IMR-90 (cell line): Measurements from ENCODE around the gene PM20D1. TPM values are rescaled to one million over a fixed set of nuclear protein-coding genes. Genes with fewer than 3 reads are reported as not detected.

Experiments used
- ATAC-seq: fragments of 200-7000 bp; cut with Tn5 transposase; 2 replicates; pipeline ENCODE4 v1.9.1; 2020; ENCODE audit warnings: low read depth, mild to moderate bottlenecking, moderate library complexity
- BruUV-seq: library from RNA; stranded (reverse); fragments of 400-500 nt; replicated peaks from 2 replicates; lab custom pipeline; 2021; lab: Mats Ljungman, UMichigan
- CTCF ChIA-PET: fragments of 300-600 bp; formaldehyde crosslinking; extraction: SDS; loops from one replicate; lab custom pipeline; 2021; ENCODE audit warnings: antibody characterized with exemption; lab: Yijun Ruan, JAX
- POLR2A ChIA-PET: fragments of 300-600 bp; sonication (Branson Sonifier 250); formaldehyde crosslinking; loops from one replicate; lab custom pipeline; 2022; ENCODE audit warnings: antibody characterized with exemption; ENCODE audit not compliant: unreplicated experiment; lab: Charles Lee
- DNase-seq: peaks from one replicate; pipeline ENCODE4 v3.0.0; 2013
- H2AFZ ChIP-seq: replicated peaks from 2 replicates; pipeline ENCODE3; 2013; ENCODE audit warnings: low read length, mild to moderate bottlenecking; ENCODE audit not compliant: poor library complexity
- H2AK5ac ChIP-seq: 2 replicates; pipeline ENCODE4 v1.6.1; 2013; ENCODE audit warnings: low read depth, low read length, inconsistent platforms
- H2AK9ac ChIP-seq: replicated peaks from 2 replicates; pipeline ENCODE3; 2013; ENCODE audit warnings: mild to moderate bottlenecking, low read depth, low read length, moderate library complexity; ENCODE audit not compliant: poor library complexity
- H2BK120ac ChIP-seq: 2 replicates; pipeline ENCODE4 v1.6.1; 2013; ENCODE audit warnings: low read depth, low read length, inconsistent platforms
- H2BK15ac ChIP-seq: 3 replicates; pipeline ENCODE4 v1.6.1; 2013; ENCODE audit warnings: low read depth, low read length, inconsistent platforms
- H2BK20ac ChIP-seq: 2 replicates; pipeline ENCODE4 v1.6.1; 2013; ENCODE audit warnings: low read depth, mild to moderate bottlenecking, inconsistent platforms, low read length, moderate library complexity
- H2BK5ac ChIP-seq: 2 replicates; pipeline ENCODE4 v1.6.1; 2013; ENCODE audit warnings: mild to moderate bottlenecking, low read depth, low read length, inconsistent platforms; ENCODE audit not compliant: poor library complexity, severe bottlenecking
- H3K14ac ChIP-seq: replicated peaks from 2 replicates; pipeline ENCODE4 v1.6.1; 2013; ENCODE audit warnings: low read depth, low read length, inconsistent platforms
- H3K18ac ChIP-seq: 2 replicates; pipeline ENCODE4 v1.6.1; 2013; ENCODE audit warnings: low read depth, low read length, control low read depth
- H3K23ac ChIP-seq: 2 replicates; pipeline ENCODE4 v1.6.1; 2013; ENCODE audit warnings: low read depth, low read length, inconsistent platforms
- H3K27ac ChIP-seq: 2 replicates; pipeline ENCODE4 v1.5.1; 2013; ENCODE audit warnings: mild to moderate bottlenecking, control low read depth, low read length; ENCODE audit not compliant: insufficient read depth
- H3K27me3 ChIP-seq: 2 replicates; pipeline ENCODE4 v1.6.1; 2013; ENCODE audit warnings: low read length; ENCODE audit not compliant: control insufficient read depth, insufficient read depth
- H3K36me3 ChIP-seq: 2 replicates; pipeline ENCODE4 v1.6.1; 2013; ENCODE audit warnings: low read length, mixed read lengths; ENCODE audit not compliant: control insufficient read depth, insufficient read depth
- H3K4ac ChIP-seq: 2 replicates; pipeline ENCODE4 v1.6.1; 2013; ENCODE audit warnings: low read depth, low read length, inconsistent platforms
- H3K4me1 ChIP-seq: 2 replicates; pipeline ENCODE4 v1.6.1; 2013; ENCODE audit warnings: low read length, mixed read lengths; ENCODE audit not compliant: control insufficient read depth, insufficient read depth
- H3K4me2 ChIP-seq: 2 replicates; pipeline ENCODE4 v1.6.1; 2013; ENCODE audit warnings: low read depth, mild to moderate bottlenecking, control low read depth, low read length, moderate library complexity
- H3K4me3 ChIP-seq: 2 replicates; pipeline ENCODE4 v1.5.1; 2013; ENCODE audit warnings: low read depth, mild to moderate bottlenecking, control low read depth, low read length, moderate library complexity; ENCODE audit not compliant: insufficient read depth
- H3K56ac ChIP-seq: 2 replicates; pipeline ENCODE4 v1.6.1; 2013; ENCODE audit warnings: low read length, inconsistent platforms; ENCODE audit not compliant: insufficient read depth; ENCODE audit errors: extremely low read depth
- H3K79me1 ChIP-seq, 2 experiments: 2 replicates each; pipeline ENCODE4 v1.6.1; 2013; ENCODE audit warnings: low read length in 2 of 2, inconsistent platforms in 1 of 2, low read depth in 1 of 2
- H3K9ac ChIP-seq: 2 replicates; pipeline ENCODE4 v1.6.1; 2013; ENCODE audit warnings: low read depth, low read length, control low read depth
- H3K9me1 ChIP-seq: 2 replicates; pipeline ENCODE4 v1.6.1; 2013; ENCODE audit warnings: low read length, inconsistent platforms; ENCODE audit not compliant: insufficient read depth
- H3K9me3 ChIP-seq: 2 replicates; pipeline ENCODE4 v1.6.1; 2013; ENCODE audit warnings: low read length; ENCODE audit not compliant: control insufficient read depth, insufficient read depth
- H4K20me1 ChIP-seq: 2 replicates; pipeline ENCODE4 v1.6.1; 2013; ENCODE audit warnings: low read length, inconsistent platforms; ENCODE audit not compliant: insufficient read depth
- H4K5ac ChIP-seq: 2 replicates; pipeline ENCODE4 v1.6.1; 2013; ENCODE audit warnings: mild to moderate bottlenecking, low read depth, low read length, control low read depth
- H4K8ac ChIP-seq, 2 experiments: 2 replicates each; pipeline ENCODE4 v1.6.1; 2013; ENCODE audit warnings: low read depth in 2 of 2, low read length in 2 of 2, control low read depth in 1 of 2, inconsistent platforms in 1 of 2
- H4K91ac ChIP-seq: 2 replicates; pipeline ENCODE4 v1.6.1; 2013; ENCODE audit warnings: low read depth, low read length, inconsistent platforms; ENCODE audit not compliant: insufficient read depth
- CEBPB ChIP-seq: IDR thresholded peaks from 2 replicates; pipeline ENCODE4 v1.6.1; 2012; ENCODE audit warnings: low read depth, low read length, improper control_type of control experiment
- CHD1 ChIP-seq: IDR thresholded peaks from 2 replicates; pipeline ENCODE4 v1.6.1; 2012; ENCODE audit warnings: low read depth, low read length, improper control_type of control experiment
- MAFK ChIP-seq: IDR thresholded peaks from 2 replicates; pipeline ENCODE4 v1.6.1; 2012; ENCODE audit warnings: low read depth, low read length, improper control_type of control experiment
- MXI1 ChIP-seq: IDR thresholded peaks from 2 replicates; pipeline ENCODE4 v1.6.1; 2012; ENCODE audit warnings: low read depth, mild to moderate bottlenecking, low read length, moderate library complexity, borderline replicate concordance
- NFE2L2 ChIP-seq: fragments of 150-350 bp; IDR thresholded peaks from 2 replicates; pipeline ENCODE4 v1.6.1; 2016; ENCODE audit warnings: low read depth, mild to moderate bottlenecking, low read length
- POLR2A ChIP-seq: IDR thresholded peaks from 2 replicates; pipeline ENCODE4 v1.6.1; 2012; ENCODE audit warnings: mild to moderate bottlenecking, low read depth, low read length
- RCOR1 ChIP-seq: IDR thresholded peaks from 2 replicates; pipeline ENCODE4 v1.6.1; 2012; ENCODE audit warnings: mild to moderate bottlenecking, low read length, improper control_type of control experiment; ENCODE audit not compliant: insufficient replicate concordance
- SMC3 ChIP-seq: fragments of 150-350 bp; IDR thresholded peaks from 2 replicates; pipeline ENCODE4 v1.6.1; 2016; ENCODE audit warnings: low read depth, mild to moderate bottlenecking, antibody characterized with exemption, low read length, moderate library complexity
- WGBS, 2 experiments: methylation state at CpG; one replicate each; pipeline versions ENCODE4 v1.1.5 to v1.1.7; 2013; ENCODE audit warnings: missing lambda C conversion rate in 2 of 2; ENCODE audit not compliant: insufficient read length in 1 of 2; ENCODE audit errors: extremely low coverage in 2 of 2; 5-methylcytosine and 5-hydroxymethylcytosine counted together
- dilution Hi-C: fragments of 300-500 bp; cut with HindIII; formaldehyde crosslinking; loops from one replicate; pipeline ENCODE4 v1.14.3; 2018; ENCODE audit warnings: low sequenced_read_pairs; ENCODE audit not compliant: unreplicated experiment
- in situ Hi-C: fragments of 300-500 bp; cut with MboI; formaldehyde crosslinking; loops from 3 replicates; pipeline ENCODE4 v1.14.3; 2019; ENCODE audit warnings: low sequenced_read_pairs, inconsistent platforms, mixed read lengths
- intact Hi-C: fragments of 100-400 bp; cut with micrococcal nuclease; formaldehyde crosslinking; loops from 2 replicates; pipeline ENCODE4 v1.10.0; 2022
- polyA plus RNA-seq, 3 experiments: library from polyadenylated mRNA; depleted of rRNA; stranded (reverse); fragments of >200 nt; gene quantifications; 2 replicates each; pipeline ENCODE4 v1.2.3, GENCODE V29; 2012; ENCODE audit warnings: low replicate concordance in 1 of 3
- total RNA-seq: library from RNA; depleted of rRNA; stranded (reverse); fragments of >200 nt; gene quantifications from 2 replicates; pipeline ENCODE4 v1.2.3, GENCODE V29; 2012
- TF ChIP-seq, protein P1 (sequence below): conservative IDR thresholded peaks from 2 replicates; pipeline ENCODE4 v1.5.1; 2012; ENCODE audit warnings: mild to moderate bottlenecking, low read depth, low read length, improper control_type of control experiment
- TF ChIP-seq, protein P2 (sequence below): fragments of 150-350 bp; IDR thresholded peaks from 2 replicates; pipeline ENCODE4 v1.6.1; 2017; ENCODE audit warnings: mild to moderate bottlenecking, antibody characterized with exemption, low read length, low read depth

PM20D1 gene
- total and polyA plus RNA-seq, 2 of the 4 experiments (the other 2 are of a cell fraction), result not detected

DNA sequence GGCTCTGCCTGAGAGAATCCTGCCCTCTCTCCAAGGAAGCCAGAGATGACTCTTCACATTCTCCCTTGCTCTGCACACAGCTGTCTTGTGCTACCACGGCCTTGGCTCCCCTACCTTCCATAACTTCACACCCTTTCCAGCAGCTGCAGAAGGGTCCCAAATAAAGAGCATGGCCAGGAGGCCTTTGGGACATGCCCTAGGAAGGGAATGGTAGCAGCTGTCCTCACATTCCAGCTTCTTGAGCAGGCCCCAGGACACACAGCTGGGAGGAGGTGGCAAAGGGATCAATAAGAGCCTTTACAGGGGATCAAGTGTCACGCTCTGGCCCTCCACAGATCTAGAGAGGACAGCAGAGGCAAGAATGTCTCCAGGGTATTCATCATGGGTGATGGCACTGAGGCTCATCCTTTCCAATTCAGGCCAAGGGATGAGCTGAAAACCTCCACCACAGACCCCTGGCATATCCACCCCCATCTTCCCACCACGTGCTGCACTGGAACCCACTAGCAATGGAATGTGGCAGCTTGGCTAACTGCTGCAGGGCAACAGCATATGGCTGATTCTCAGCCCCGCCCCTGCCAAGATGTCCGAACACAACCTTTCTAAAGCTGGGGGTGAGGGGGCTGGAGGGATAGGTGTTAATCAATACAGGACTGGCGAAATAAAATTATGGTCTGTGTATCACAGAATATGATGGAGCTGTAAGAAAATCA, 56.8 kb downstream of the PM20D1 start:
- H4K5ac ChIP-seq, result no peak overlapping the region
- no peak overlapping the region for H3K18ac ChIP-seq
- WGBS, 2 experiments, result 86% methylated on average over 1 of the region's 6 CpGs; no CpG with 5 or more reads in 1 of the 2 experiments
- no peaks in the 10 kb centered on the region for H3K9me3 ChIP-seq
- H4K20me1 ChIP-seq, result no peaks in the 10 kb centered on the region
- in situ Hi-C loops (loop anchor here (5.0 to 10.0 kb wide), 3 partner anchors 119 to 312 kb away; no protein-coding TSS in a partner anchor), intact Hi-C loops (no loop called here), dilution Hi-C loops (no loop called here)
- ChIA-PET POLR2A (interaction anchor here (0.5 kb wide), 1 partner anchor 1979 kb away, joined by 3 read pairs; no protein-coding TSS in a partner anchor), CTCF (interaction anchor here (1.2 to 4.5 kb wide), 3 partner anchors 114 to 184 kb away, joined by 3 to 50 read pairs (median 4); no protein-coding TSS in a partner anchor)
- no peak overlapping the region for H3K27ac ChIP-seq
- no peaks in the 10 kb centered on the region for H3K9me1 ChIP-seq
- H3K56ac ChIP-seq, result no peak overlapping the region
- H4K91ac ChIP-seq, result no peak overlapping the region
- H2BK120ac ChIP-seq, result no peak overlapping the region
- H3K4ac ChIP-seq, result no peak overlapping the region
- no peak for TF ChIP-seq NFE2L2
- TF ChIP-seq, protein P1, sequence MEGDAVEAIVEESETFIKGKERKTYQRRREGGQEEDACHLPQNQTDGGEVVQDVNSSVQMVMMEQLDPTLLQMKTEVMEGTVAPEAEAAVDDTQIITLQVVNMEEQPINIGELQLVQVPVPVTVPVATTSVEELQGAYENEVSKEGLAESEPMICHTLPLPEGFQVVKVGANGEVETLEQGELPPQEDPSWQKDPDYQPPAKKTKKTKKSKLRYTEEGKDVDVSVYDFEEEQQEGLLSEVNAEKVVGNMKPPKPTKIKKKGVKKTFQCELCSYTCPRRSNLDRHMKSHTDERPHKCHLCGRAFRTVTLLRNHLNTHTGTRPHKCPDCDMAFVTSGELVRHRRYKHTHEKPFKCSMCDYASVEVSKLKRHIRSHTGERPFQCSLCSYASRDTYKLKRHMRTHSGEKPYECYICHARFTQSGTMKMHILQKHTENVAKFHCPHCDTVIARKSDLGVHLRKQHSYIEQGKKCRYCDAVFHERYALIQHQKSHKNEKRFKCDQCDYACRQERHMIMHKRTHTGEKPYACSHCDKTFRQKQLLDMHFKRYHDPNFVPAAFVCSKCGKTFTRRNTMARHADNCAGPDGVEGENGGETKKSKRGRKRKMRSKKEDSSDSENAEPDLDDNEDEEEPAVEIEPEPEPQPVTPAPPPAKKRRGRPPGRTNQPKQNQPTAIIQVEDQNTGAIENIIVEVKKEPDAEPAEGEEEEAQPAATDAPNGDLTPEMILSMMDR, result no peak
- no peak for TF ChIP-seq CHD1
- TF ChIP-seq POLR2A, result no peak
- TF ChIP-seq, protein P2, sequence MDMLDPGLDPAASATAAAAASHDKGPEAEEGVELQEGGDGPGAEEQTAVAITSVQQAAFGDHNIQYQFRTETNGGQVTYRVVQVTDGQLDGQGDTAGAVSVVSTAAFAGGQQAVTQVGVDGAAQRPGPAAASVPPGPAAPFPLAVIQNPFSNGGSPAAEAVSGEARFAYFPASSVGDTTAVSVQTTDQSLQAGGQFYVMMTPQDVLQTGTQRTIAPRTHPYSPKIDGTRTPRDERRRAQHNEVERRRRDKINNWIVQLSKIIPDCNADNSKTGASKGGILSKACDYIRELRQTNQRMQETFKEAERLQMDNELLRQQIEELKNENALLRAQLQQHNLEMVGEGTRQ, result no peak
- no peak for TF ChIP-seq MAFK
- no peak for TF ChIP-seq SMC3
- no peak for TF ChIP-seq MXI1
- no peak for TF ChIP-seq RCOR1
- no peak for TF ChIP-seq CEBPB
- H2BK20ac ChIP-seq, result no peak overlapping the region
- no peak overlapping the region for H3K4me2 ChIP-seq
- H3K4me1 ChIP-seq, result no peaks in the 10 kb centered on the region
- DNase-seq (no peak), ATAC-seq (no peak)
- no TSS peak for BruUV-seq
- no peak overlapping the region for H4K8ac ChIP-seq
- H2AK5ac ChIP-seq, result no peak overlapping the region
- H3K9ac ChIP-seq, result no peak overlapping the region
- H3K23ac ChIP-seq, result no peak overlapping the region
- no peak overlapping the region for H2BK15ac ChIP-seq
- H2AFZ ChIP-seq, result no peak overlapping the region
- H3K79me1 ChIP-seq, result no peaks in the 10 kb centered on the region
- no peaks in the 10 kb centered on the region for H3K27me3 ChIP-seq
- no peak overlapping the region for H2AK9ac ChIP-seq
- peaks cover 47% of the 10 kb centered on the region for H3K36me3 ChIP-seq
- no peak overlapping the region for H3K14ac ChIP-seq
- H2BK5ac ChIP-seq, result no peak overlapping the region
- no peak overlapping the region for H3K4me3 ChIP-seq
